NOMO-1 treated with dmso at 0.1 percent for 144 hours (cell line): Measurements from ENCODE around the gene PER2.

Source experiments
- DNase-seq: peaks from one replicate; lab custom pipeline; 2025; ENCODE audit not compliant: unreplicated experiment; lab: John Stamatoyannopoulos, UW

Gene PER2

DNA sequence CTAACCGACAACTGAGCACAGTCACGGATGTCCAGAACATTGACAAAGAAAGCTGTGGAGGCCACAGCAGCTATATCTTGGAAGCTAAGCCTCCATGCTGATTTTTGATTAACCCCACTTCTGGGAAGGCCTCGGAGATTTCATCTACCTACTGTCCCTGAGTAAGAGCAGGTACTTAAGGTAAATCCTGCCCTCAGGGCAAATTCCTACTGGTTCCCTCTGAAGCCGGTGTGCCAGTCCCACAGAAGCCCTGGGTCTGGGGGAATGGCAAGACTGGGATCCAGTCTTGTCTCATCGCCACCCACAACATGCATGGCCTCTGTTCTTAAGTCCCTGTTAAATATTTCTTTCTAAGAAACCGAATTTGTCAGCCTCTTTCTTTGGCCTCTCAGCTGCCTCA lies 18.7 kb downstream of the PER2 start:
- DNase-seq: no peak

DNA sequence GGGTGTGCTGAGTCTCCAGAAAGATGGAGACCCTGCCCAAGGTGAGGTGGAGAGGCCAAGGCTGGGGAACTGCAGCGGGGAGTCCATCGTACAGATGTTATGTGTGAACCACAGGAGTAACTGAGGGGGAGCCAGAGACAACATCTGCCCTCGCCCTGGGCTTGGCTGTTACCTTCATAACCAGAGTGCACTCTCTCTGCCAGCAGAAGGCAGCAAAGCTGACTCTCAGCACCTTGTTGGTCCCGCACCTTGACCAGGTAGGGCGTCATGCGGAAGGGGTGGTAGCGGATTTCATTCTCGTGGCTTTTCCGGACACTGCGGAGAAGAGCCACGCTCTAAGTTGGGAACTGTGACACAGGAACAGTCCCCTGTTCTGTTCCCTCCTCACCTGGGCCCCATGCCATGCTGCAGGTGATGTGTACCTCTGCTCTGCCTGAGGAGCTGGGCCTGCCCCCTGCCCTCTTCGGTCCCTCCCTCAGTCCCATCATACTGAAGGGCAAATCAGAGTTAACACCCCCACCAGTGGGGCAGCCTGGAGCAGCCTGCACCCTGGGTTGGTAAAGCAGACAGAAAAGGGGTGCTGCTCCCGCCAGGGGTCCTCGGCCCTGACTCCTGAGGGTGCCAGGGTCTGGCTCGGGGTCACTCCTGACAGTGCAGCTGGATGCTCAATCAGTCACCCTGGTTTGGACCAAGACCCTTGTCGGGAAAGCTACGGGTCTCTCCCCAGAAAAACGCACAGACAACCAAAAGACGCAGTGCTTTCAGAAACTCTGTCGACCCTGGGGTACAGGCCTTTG lies 20.3 kb downstream of the PER2 start:
- DNase-seq: no peak

DNA sequence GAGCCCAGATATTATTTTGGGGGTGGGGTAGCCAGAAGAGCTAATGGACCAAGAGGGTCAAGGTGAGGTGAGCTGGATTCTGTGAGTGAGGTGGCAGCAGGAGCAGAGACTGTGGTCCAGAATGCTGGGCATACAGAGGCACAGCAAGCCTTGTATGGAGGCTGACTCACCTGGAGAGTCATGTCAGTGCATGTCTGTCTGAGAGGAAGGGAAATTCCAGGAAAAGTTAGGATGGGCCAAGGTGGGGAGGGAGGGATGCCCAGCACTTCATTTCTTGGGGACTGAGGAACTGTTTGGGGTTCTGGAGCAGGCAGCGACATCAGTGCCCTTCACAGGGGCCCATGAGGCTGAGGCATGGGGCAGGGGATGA lies 21.1 kb downstream of the PER2 start:
- no peak for DNase-seq

DNA sequence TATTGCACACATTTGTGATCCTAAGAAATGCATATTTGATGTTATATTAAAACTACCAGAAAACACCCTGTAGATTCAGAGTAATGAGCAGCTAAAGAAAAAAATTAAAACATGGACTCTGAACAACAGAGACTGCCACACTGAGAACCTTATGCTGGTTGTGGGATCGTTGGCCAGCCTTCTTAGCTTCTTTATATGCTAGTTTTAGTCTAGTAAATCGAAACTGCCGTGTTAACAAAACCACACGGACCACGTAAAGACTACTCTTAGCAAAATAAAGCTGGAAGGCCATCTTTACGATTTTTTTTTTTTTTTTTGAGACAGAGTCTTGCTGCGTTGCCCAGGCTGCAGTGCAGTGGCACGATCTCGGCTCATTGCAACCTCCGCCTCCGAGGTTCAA lies 22.8 kb downstream of the PER2 start:
- no peak for DNase-seq

DNA sequence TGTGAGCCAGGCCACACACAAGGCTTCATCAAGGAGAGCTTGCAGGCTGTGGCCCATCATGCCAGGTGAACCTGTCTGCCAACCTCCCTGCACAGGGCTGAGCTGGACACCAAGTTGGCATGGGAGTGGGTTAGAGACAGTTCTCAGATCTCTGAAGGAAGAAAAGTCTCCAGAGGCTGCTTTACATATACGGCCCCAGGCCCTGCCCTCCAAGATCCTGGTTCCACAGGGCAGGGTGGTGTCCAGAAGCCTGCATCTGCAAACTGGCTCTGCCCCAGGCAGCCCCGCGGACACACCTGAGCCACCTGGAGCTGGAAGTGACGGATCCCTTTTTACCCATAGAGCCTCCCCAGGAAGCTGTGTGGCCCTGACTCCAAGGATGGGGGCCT lies 24.3 kb downstream of the PER2 start:
- DNase-seq: no peak

DNA sequence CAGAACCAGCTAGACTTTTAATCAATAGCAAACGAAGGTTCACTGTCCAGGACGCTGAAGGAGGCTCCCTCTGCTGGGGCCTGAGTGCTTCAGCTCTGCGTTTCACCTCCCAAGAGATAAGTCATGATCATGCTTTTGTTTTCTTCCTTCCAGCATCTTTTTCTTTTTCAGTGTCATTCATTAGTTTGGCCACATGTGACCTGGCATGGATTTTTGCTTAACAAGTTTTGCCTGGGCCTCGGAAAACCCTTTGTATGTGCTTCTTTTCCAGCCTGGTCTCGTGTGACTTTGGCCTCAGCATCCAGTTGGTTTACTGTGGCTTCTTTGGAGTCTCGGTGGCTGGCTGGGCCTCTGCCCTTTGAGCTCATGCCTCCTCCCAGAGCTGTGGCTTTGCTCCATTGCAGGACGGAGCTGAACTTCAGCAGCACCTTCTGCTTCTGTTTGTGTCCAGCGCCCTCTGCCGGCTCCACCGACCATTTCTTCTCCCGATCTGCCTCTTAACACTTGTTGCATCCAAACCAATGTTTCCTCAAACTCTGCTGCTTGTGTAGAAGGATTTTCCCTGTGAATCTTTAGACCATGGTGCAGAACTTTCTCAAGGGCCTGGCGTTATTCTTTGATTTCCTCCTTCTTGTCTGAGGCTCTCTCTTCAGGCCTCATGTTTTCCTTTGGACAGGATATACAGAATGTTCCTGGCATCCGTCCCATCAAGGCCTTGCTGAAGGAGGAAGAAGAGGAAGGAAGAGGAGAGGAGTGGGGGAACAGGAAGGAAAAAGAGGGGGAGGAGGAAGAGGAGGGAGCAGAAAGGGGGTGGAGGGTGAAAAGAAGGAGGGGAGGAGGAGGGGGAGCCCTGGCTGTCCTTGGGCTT lies 25.0 kb downstream of the PER2 start:
- DNase-seq: peak; percentile 71

DNA sequence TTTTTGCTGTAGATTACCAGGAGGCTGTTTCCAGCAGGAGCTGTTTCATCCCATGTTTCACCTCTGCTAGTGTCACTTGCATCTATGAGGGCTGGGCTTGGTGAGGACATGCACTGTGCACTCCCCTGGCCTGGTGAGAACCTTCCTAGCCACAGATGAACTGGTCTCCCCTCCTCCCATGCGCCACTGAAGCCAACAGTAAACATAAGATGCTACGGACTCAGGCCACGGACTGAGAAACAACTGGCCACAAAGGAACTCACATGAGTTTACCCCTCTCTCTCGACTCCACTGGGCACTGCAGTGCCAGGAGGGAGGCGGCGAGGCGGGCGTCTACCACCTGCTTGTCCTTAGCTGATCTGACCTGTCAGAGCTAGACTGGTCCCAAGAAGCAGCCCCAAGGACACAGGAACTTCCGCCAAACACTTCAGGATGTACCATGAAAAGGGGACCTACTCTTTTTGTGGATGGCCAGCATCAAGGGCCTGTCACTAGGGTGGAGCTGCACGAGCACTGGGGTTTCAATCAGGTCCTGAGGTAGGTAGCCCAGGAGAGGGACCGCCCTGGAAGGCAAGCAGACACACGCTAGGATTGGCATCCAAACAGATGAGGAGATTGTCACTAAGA lies 25.8 kb downstream of the PER2 start:
- no peak for DNase-seq

DNA sequence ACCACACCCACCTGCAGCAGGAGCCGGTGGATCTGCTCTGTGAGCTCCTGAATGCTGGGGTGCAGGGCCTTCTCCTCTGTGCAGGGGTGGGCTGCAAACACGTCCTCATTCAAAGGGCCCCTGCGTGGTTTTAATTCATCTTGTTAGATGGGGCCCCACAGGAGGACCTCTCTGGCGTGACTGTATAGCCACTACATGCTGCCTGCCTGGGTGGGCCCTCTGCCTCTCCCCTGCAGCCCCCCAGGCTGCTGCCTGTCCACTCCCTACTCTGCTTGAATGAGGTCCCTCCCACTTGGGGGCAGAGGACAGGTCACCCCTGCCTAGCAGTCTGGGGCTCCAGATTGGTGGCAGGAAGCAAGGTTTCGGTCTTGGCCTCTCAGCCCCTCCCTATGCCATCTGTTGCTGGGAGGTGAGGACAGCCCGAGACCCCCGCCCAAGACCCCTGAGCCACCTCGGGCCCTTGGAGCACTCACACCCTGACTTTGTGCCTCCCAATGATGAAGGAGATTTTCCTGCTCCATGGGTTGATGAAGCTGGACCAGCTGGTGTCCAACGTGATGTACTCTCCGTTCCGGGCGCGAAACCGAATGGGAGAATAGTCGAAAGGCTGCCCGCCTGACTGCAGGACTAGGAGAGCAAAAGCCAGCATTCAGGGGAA lies 26.6 kb downstream of the PER2 start:
- DNase-seq: no peak

DNA sequence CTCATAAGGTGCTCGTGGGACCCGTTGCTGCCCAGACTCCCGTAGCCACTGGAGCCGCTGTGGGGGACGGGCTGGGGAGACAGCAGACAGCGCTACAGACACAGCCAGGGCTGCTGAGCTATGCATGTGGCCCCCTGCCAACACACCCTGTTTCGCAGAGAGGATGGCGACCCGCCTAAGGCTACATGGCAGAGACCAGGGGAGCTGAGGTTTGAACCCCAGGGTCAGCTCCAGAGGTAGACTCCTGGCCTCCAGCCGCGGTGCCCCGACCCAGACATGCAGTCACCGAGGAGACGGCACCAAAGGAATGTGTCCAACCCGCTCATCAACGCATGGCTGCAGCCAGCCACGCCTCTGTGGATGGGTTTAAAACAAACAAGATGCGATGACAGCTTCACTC lies 27.5 kb downstream of the PER2 start:
- no peak for DNase-seq

DNA sequence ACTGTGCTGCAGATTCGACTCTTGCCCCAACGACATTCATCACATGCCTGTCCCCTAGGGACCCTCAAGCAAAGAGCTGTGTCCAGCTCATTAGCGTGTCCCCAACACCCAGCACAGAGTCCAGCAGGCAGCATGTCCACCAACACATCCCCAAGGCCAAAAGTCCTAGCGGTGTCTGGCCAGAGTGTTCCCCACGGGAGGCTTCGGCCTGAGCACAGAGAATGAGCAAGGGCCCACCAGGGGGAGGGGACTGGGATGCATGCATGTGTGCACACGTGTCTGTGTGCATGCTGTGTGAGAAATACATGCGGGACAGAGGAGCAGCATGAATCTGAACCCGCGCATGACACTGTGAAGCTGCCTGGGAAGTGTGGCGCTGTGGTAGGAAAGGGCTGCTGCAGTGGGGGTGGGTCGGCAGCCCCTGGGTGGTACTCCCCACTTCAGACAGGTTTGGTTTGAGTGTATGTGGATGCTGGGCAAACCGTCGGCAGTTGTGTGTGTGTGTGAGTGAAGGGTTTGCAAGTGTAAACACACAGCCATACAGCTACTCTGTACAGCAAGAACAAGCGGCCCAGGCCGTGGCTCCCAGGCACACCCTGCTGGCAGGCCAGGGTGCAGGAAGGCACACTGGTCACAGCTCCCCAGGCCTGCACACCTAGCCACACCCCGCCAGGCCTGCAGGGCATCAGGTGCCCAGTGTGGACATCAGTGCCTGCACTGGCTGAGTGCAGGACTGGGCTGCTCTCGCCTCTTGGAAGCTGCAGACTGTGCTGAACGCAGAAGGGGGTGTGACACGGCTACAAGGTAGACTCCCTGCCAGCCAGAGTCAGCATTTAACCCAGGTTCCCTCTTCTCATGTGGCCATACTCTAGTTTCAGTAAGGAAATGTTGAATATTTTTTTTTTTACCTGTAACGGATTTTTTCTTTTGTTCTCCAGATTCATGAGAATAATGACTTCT lies 29.1 kb downstream of the PER2 start:
- no peak for DNase-seq

DNA sequence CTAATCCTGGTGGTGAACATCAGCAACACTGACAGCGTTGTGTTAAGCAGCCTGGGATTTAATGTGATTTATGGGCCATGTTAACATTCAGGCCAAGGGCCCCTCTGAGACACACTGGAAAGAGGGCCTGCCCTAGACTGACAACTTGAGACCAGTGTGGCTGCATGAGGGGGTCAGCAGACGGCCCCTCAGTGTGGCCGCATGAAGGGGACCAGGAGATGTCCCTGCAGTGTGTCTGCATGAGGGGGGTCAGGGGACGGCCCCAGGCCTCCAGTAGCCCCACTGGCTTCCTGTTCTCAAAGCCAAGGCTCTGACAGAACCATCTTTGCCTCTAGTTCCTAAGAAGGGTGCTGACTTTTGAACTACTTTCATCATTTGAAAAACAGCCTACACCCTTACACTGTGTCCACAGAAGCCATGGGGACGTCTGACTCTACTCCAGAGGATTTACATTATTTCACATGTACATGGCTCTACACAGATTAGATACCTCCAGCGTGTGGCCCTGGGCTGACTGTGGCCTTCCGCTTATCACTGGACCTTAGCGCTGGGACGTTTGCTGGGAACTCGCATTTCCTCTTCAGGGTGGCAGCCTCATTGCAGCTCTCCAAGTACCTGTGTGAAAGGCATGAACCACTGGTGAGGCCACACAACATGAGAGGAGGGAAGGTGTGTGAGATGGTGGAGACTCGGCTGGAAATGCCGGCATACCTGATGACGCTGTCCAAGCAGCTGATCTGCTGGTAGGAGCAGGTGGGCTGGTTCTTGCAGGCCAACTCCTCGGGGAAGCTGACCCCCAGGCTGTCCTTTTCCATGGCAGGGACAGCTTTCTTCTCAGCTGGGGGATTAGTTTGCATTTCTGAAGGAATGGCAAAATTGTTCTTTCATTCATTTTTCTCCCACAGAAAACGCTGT lies 30.4 kb downstream of the PER2 start:
- no peak for DNase-seq

DNA sequence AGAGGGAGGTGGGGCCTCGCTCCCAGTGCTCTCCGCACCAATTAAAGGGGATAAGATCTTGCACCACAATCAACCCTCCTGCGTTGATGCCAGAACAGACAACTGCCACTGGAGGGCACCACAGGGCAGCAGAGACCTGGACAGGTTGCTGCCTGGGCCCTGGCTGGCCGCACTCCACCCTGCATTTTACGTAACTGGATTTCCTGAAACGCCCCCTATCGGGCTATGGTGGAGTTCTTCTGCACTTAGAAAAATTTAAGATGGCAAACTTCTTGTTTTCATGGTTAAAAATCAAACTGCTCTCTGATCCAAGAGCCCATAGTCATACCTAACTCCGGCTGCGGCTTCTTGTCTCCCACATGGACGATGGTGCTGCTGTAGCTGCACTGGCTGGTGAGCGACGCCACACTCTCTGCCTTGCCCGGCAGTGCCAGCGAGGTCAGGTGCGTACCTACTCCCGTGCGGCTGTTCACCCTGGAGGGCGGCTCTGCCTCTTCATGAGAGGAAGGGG lies 31.8 kb downstream of the PER2 start:
- DNase-seq: peak; percentile 82

DNA sequence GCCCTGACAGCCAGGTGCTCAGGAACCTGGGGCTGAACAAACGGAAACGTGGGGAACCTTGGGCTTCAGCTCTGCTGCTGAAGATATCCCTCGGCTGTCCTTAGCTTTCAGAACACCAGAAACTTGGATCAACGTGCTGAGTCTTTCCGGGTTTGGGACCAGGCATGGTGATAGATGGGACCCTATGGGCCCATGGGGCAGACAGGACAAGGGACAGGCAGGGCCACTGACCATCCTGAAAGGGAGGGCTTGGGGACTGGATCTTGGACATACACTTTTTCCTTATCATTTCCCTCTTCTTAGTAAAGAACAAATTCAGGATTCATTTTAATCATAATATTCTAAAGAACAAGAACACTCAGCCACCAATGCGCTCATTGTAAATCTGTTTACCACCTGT lies 32.3 kb downstream of the PER2 start:
- DNase-seq: no peak

DNA sequence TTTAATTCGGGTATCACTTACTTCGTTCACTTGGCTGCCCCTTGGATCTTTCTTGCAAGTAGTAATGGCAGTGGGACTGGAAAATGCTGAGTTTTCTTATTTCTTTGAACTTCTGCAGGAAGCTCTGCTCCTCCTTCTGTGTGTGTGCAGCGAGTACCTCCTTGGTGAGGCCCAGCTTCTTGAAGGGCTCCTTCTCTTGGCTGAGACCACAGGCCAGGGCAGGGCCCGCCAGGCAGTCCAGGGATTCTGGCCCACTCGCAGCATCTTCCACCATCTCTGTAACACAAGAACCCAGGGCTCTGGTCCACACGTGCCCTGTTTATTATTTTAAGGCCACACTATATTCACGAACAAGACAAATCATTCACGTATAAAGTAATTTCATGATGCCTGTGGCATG lies 32.8 kb downstream of the PER2 start:
- DNase-seq: no peak

DNA sequence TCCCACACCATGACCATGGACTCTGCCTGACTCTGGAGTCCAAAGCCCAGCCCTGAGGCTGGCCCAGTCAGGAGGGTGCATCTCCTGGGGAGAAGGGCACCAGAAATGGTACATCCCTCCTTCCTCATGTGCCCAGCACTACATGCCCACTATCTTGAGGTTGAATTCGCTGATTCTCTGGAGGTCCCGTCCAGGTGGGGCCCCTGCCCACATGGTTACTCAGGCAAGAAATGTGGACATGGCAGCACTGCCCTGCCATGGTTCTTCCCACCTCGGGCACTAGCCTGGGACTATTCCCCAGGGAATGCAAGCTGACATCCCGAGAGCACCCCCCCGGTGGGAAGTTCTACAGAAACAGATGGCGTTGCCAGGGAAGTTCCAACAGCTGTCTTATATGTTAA lies 33.3 kb downstream of the PER2 start:
- DNase-seq: no peak

DNA sequence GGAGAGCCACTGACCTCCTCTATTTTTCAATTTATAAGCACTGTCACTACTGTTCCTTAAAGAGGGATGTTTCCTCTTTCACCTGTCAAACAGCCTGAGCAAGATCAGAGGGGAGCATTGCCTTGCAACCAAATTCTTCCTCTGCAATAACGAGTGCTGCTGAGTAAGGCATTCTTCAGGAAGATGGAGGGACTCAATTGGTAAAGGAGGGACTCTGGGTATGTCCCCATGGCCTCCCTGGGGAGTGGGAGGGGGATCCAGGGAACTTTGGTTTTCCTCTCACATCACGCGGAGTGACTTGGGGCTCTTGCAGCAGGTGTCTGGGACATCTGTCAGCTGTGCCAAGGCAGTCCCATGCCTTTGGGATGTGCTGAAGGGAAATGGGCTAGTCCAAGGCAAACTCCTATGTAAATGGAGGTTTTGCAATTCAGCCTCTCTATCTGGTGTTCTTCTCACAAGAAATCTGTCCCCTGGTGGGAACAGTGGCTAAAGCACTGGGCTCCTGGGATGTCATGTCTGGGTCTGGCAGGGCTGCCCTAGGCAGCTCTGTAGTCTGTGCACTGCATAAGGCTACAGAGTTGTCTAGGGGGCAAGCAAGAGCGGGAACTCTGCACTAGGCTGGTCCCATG lies 34.2 kb downstream of the PER2 start:
- DNase-seq: no peak

DNA sequence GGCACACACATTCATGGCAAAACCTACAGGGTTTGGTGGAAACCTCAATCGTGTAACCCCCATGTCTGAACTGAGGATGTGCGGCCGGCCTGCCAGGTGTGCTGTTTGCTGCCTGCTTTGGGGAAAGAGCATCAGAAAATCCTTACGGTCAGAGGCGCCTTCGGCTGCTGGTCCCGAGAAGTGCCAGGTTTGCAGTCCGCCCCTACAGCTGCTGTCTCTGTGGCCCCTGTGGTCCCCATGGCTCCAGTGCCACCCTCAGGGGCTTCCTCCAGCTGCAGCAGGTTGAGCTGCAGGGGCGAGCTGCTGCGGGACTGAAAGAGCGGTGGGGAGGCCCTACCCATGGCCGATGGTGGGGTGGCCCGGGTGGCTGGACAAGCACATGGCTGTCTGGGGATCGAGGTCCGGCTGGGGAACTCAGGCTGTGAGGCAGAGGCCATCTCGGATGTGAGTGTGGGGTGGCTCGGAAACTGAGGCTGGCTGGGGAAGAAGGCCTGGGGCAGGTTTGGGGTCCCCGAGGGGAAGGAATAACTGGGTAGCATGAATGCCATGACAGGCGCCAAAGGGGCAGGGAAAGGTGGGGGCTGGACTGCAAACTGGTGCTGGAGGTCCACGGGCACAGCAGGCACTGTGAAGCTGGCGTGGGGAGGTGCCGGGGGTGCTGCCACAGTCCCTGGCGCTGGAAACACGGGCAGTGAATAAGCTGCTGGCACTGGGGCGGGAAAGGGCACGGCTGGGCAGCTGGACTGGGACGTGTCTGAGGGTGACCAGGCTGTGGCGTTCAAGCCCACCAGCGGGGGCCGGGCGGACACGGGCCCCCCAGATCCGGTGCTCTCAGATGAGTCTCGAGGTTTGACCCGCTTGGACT lies 35.4 kb downstream of the PER2 start:
- DNase-seq: no peak

DNA sequence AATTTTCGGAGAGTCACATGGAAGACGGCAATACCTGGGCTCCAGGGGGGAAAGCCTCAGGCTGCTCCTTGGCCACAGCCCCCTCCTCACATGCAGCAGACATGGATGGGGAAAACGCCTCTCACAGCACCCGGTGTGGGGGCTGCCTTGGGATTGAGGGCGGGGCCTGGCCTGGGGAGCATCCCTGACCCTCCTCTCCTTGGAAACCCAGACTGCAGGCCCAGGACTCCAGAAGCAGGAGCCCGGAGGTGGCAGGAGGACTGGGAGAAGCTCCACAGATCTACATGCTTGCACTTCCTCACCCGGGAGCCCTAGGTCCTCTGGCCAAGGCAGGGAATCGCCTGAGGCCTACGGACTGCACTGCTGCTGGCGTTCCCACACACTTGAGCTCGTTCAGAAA lies 36.4 kb downstream of the PER2 start:
- DNase-seq: no peak
